IMR-90 (cell line): ENCODE data around the gene ABI3BP. TPM values are rescaled to one million over a fixed set of nuclear protein-coding genes. Genes with fewer than 3 reads are reported as not detected.
A peak's percentile ranks its signal among the peaks of the same experiment; 100 is the strongest.

Experiments used
- ATAC-seq: fragments of 200-7000 bp; cut with Tn5 transposase; 2 replicates; pipeline ENCODE4 v1.9.1; 2020; ENCODE audit warnings: low read depth, mild to moderate bottlenecking, moderate library complexity
- BruUV-seq: library from RNA; stranded (reverse); fragments of 400-500 nt; replicated peaks from 2 replicates; lab custom pipeline; 2021; lab: Mats Ljungman, UMichigan
- CTCF ChIA-PET: fragments of 300-600 bp; formaldehyde crosslinking; extraction: SDS; loops from one replicate; lab custom pipeline; 2021; ENCODE audit warnings: antibody characterized with exemption; lab: Yijun Ruan, JAX
- POLR2A ChIA-PET: fragments of 300-600 bp; sonication (Branson Sonifier 250); formaldehyde crosslinking; loops from one replicate; lab custom pipeline; 2022; ENCODE audit warnings: antibody characterized with exemption; ENCODE audit not compliant: unreplicated experiment; lab: Charles Lee
- DNase-seq: peaks from one replicate; pipeline ENCODE4 v3.0.0; 2013
- H2AFZ ChIP-seq: replicated peaks from 2 replicates; pipeline ENCODE3; 2013; ENCODE audit warnings: low read length, mild to moderate bottlenecking; ENCODE audit not compliant: poor library complexity
- H2AK5ac ChIP-seq: 2 replicates; pipeline ENCODE4 v1.6.1; 2013; ENCODE audit warnings: low read depth, low read length, inconsistent platforms
- H2AK9ac ChIP-seq: replicated peaks from 2 replicates; pipeline ENCODE3; 2013; ENCODE audit warnings: mild to moderate bottlenecking, low read depth, low read length, moderate library complexity; ENCODE audit not compliant: poor library complexity
- H2BK120ac ChIP-seq: 2 replicates; pipeline ENCODE4 v1.6.1; 2013; ENCODE audit warnings: low read depth, low read length, inconsistent platforms
- H2BK15ac ChIP-seq: 3 replicates; pipeline ENCODE4 v1.6.1; 2013; ENCODE audit warnings: low read depth, low read length, inconsistent platforms
- H2BK20ac ChIP-seq: 2 replicates; pipeline ENCODE4 v1.6.1; 2013; ENCODE audit warnings: low read depth, mild to moderate bottlenecking, inconsistent platforms, low read length, moderate library complexity
- H2BK5ac ChIP-seq: 2 replicates; pipeline ENCODE4 v1.6.1; 2013; ENCODE audit warnings: mild to moderate bottlenecking, low read depth, low read length, inconsistent platforms; ENCODE audit not compliant: poor library complexity, severe bottlenecking
- H3K14ac ChIP-seq: replicated peaks from 2 replicates; pipeline ENCODE4 v1.6.1; 2013; ENCODE audit warnings: low read depth, low read length, inconsistent platforms
- H3K18ac ChIP-seq: 2 replicates; pipeline ENCODE4 v1.6.1; 2013; ENCODE audit warnings: low read depth, low read length, control low read depth
- H3K23ac ChIP-seq: 2 replicates; pipeline ENCODE4 v1.6.1; 2013; ENCODE audit warnings: low read depth, low read length, inconsistent platforms
- H3K27ac ChIP-seq: 2 replicates; pipeline ENCODE4 v1.5.1; 2013; ENCODE audit warnings: mild to moderate bottlenecking, control low read depth, low read length; ENCODE audit not compliant: insufficient read depth
- H3K27me3 ChIP-seq: 2 replicates; pipeline ENCODE4 v1.6.1; 2013; ENCODE audit warnings: low read length; ENCODE audit not compliant: control insufficient read depth, insufficient read depth
- H3K36me3 ChIP-seq: 2 replicates; pipeline ENCODE4 v1.6.1; 2013; ENCODE audit warnings: low read length, mixed read lengths; ENCODE audit not compliant: control insufficient read depth, insufficient read depth
- H3K4ac ChIP-seq: 2 replicates; pipeline ENCODE4 v1.6.1; 2013; ENCODE audit warnings: low read depth, low read length, inconsistent platforms
- H3K4me1 ChIP-seq: 2 replicates; pipeline ENCODE4 v1.6.1; 2013; ENCODE audit warnings: low read length, mixed read lengths; ENCODE audit not compliant: control insufficient read depth, insufficient read depth
- H3K4me2 ChIP-seq: 2 replicates; pipeline ENCODE4 v1.6.1; 2013; ENCODE audit warnings: low read depth, mild to moderate bottlenecking, control low read depth, low read length, moderate library complexity
- H3K4me3 ChIP-seq: 2 replicates; pipeline ENCODE4 v1.5.1; 2013; ENCODE audit warnings: low read depth, mild to moderate bottlenecking, control low read depth, low read length, moderate library complexity; ENCODE audit not compliant: insufficient read depth
- H3K56ac ChIP-seq: 2 replicates; pipeline ENCODE4 v1.6.1; 2013; ENCODE audit warnings: low read length, inconsistent platforms; ENCODE audit not compliant: insufficient read depth; ENCODE audit errors: extremely low read depth
- H3K79me1 ChIP-seq, 2 experiments: 2 replicates each; pipeline ENCODE4 v1.6.1; 2013; ENCODE audit warnings: low read length in 2 of 2, inconsistent platforms in 1 of 2, low read depth in 1 of 2
- H3K9ac ChIP-seq: 2 replicates; pipeline ENCODE4 v1.6.1; 2013; ENCODE audit warnings: low read depth, low read length, control low read depth
- H3K9me1 ChIP-seq: 2 replicates; pipeline ENCODE4 v1.6.1; 2013; ENCODE audit warnings: low read length, inconsistent platforms; ENCODE audit not compliant: insufficient read depth
- H3K9me3 ChIP-seq: 2 replicates; pipeline ENCODE4 v1.6.1; 2013; ENCODE audit warnings: low read length; ENCODE audit not compliant: control insufficient read depth, insufficient read depth
- H4K20me1 ChIP-seq: 2 replicates; pipeline ENCODE4 v1.6.1; 2013; ENCODE audit warnings: low read length, inconsistent platforms; ENCODE audit not compliant: insufficient read depth
- H4K5ac ChIP-seq: 2 replicates; pipeline ENCODE4 v1.6.1; 2013; ENCODE audit warnings: mild to moderate bottlenecking, low read depth, low read length, control low read depth
- H4K8ac ChIP-seq, 2 experiments: 2 replicates each; pipeline ENCODE4 v1.6.1; 2013; ENCODE audit warnings: low read depth in 2 of 2, low read length in 2 of 2, control low read depth in 1 of 2, inconsistent platforms in 1 of 2
- H4K91ac ChIP-seq: 2 replicates; pipeline ENCODE4 v1.6.1; 2013; ENCODE audit warnings: low read depth, low read length, inconsistent platforms; ENCODE audit not compliant: insufficient read depth
- BHLHE40 ChIP-seq: fragments of 150-350 bp; IDR thresholded peaks from 2 replicates; pipeline ENCODE4 v1.6.1; 2016; ENCODE audit warnings: mild to moderate bottlenecking, low read depth, low read length
- CEBPB ChIP-seq: IDR thresholded peaks from 2 replicates; pipeline ENCODE4 v1.6.1; 2012; ENCODE audit warnings: low read depth, low read length, improper control_type of control experiment
- CHD1 ChIP-seq: IDR thresholded peaks from 2 replicates; pipeline ENCODE4 v1.6.1; 2012; ENCODE audit warnings: low read depth, low read length, improper control_type of control experiment
- CTCF ChIP-seq: conservative IDR thresholded peaks from 2 replicates; pipeline ENCODE4 v1.5.1; 2012; ENCODE audit warnings: mild to moderate bottlenecking, low read depth, low read length, improper control_type of control experiment
- FOS ChIP-seq: fragments of 150-350 bp; IDR thresholded peaks from 2 replicates; pipeline ENCODE4 v1.6.1; 2016; ENCODE audit warnings: low read depth, low read length
- MXI1 ChIP-seq: IDR thresholded peaks from 2 replicates; pipeline ENCODE4 v1.6.1; 2012; ENCODE audit warnings: low read depth, mild to moderate bottlenecking, low read length, moderate library complexity, borderline replicate concordance
- POLR2A ChIP-seq: IDR thresholded peaks from 2 replicates; pipeline ENCODE4 v1.6.1; 2012; ENCODE audit warnings: mild to moderate bottlenecking, low read depth, low read length
- RAD21 ChIP-seq: IDR thresholded peaks from 2 replicates; pipeline ENCODE4 v1.6.1; 2012; ENCODE audit warnings: low read length, improper control_type of control experiment
- RCOR1 ChIP-seq: IDR thresholded peaks from 2 replicates; pipeline ENCODE4 v1.6.1; 2012; ENCODE audit warnings: mild to moderate bottlenecking, low read length, improper control_type of control experiment; ENCODE audit not compliant: insufficient replicate concordance
- SMC3 ChIP-seq: fragments of 150-350 bp; IDR thresholded peaks from 2 replicates; pipeline ENCODE4 v1.6.1; 2016; ENCODE audit warnings: low read depth, mild to moderate bottlenecking, antibody characterized with exemption, low read length, moderate library complexity
- USF2 ChIP-seq: fragments of 150-350 bp; IDR thresholded peaks from 2 replicates; pipeline ENCODE4 v1.6.1; 2017; ENCODE audit warnings: mild to moderate bottlenecking, antibody characterized with exemption, low read length, low read depth
- WGBS, 2 experiments: methylation state at CpG; one replicate each; pipeline versions ENCODE4 v1.1.5 to v1.1.7; 2013; ENCODE audit warnings: missing lambda C conversion rate in 2 of 2; ENCODE audit not compliant: insufficient read length in 1 of 2; ENCODE audit errors: extremely low coverage in 2 of 2; 5-methylcytosine and 5-hydroxymethylcytosine counted together
- dilution Hi-C: fragments of 300-500 bp; cut with HindIII; formaldehyde crosslinking; loops from one replicate; pipeline ENCODE4 v1.14.3; 2018; ENCODE audit warnings: low sequenced_read_pairs; ENCODE audit not compliant: unreplicated experiment
- in situ Hi-C: fragments of 300-500 bp; cut with MboI; formaldehyde crosslinking; loops from 3 replicates; pipeline ENCODE4 v1.14.3; 2019; ENCODE audit warnings: low sequenced_read_pairs, inconsistent platforms, mixed read lengths
- intact Hi-C: fragments of 100-400 bp; cut with micrococcal nuclease; formaldehyde crosslinking; loops from 2 replicates; pipeline ENCODE4 v1.10.0; 2022
- polyA plus RNA-seq, 3 experiments: library from polyadenylated mRNA; depleted of rRNA; stranded (reverse); fragments of >200 nt; gene quantifications; 2 replicates each; pipeline ENCODE4 v1.2.3, GENCODE V29; 2012; ENCODE audit warnings: low replicate concordance in 1 of 3
- total RNA-seq: library from RNA; depleted of rRNA; stranded (reverse); fragments of >200 nt; gene quantifications from 2 replicates; pipeline ENCODE4 v1.2.3, GENCODE V29; 2012

ABI3BP gene
- total and polyA plus RNA-seq, 2 of the 4 experiments (the other 2 are of a cell fraction) = 3.0 to 26.7 TPM

- intact Hi-C loops (loop anchor here (1.0 to 10.0 kb wide), 6 partner anchors 156 to 671 kb away; partner anchors contain the start of genes SENP7 and TRMT10C), dilution Hi-C loops (no loop called here), in situ Hi-C loops (loop anchor here (5.0 kb wide), 1 partner anchor 299 kb away; no protein-coding TSS in a partner anchor)
- Histone ChIP-seq H3K9me1 (no peaks in the 10 kb centered on the region), H3K27me3 (no peaks in the 10 kb centered on the region), H3K4ac (no peak overlapping the region), H3K18ac (no peak overlapping the region), H3K4me2 (no peak overlapping the region), H2AK9ac (no peak overlapping the region), H2AFZ (no peak overlapping the region), H2BK120ac (no peak overlapping the region), H3K23ac (no peak overlapping the region), H2BK15ac (no peak overlapping the region), H2BK20ac (no peak overlapping the region), H4K20me1 (no peaks in the 10 kb centered on the region), H3K56ac (no peak overlapping the region), H2BK5ac (no peak overlapping the region), H4K8ac (no peak overlapping the region), H4K5ac (no peak overlapping the region), H3K4me1 (no peaks in the 10 kb centered on the region), H3K79me1 (no peaks in the 10 kb centered on the region), H3K4me3 (no peak overlapping the region), H4K91ac (no peak overlapping the region), H3K27ac (no peak overlapping the region), H3K14ac (no peak overlapping the region), H3K36me3 (no peaks in the 10 kb centered on the region), H3K9me3 (no peaks in the 10 kb centered on the region), H3K9ac (no peak overlapping the region), H2AK5ac (no peak overlapping the region)
- TF ChIP-seq USF2 (no peak), POLR2A (peak; percentile 47; the same call in 1 of the 2 replicates), RAD21 (peak; percentile 96), BHLHE40 (no peak), SMC3 (peak; percentile 96), MXI1 (no peak), CHD1 (no peak), RCOR1 (no peak), CEBPB (no peak), CTCF (peak; percentile 81), FOS (no peak)
- peak; percentile 77 for ATAC-seq
- no TSS peak for BruUV-seq
- CTCF ChIA-PET = interaction anchor here (1.0 to 4.2 kb wide), 4 partner anchors 176 to 488 kb away, joined by 3 to 30 read pairs (median 5); no protein-coding TSS in a partner anchor
- POLR2A ChIA-PET = interaction anchor here (0.6 kb wide), 1 partner anchor 302 kb away, joined by 3 read pairs; no protein-coding TSS in a partner anchor
- WGBS, 2 experiments = 0% methylated on average over 1 of the region's 1 CpG; no CpG with 5 or more reads in 1 of the 2 experiments
- DNase-seq = peak; percentile 66
Observed at GRCh38 chr3:100893590-100893989, 99.6 kb downstream of the ABI3BP start.
